Calu3 (cell line): ENCODE data around the gene MPND. TPM values are rescaled to one million over a fixed set of nuclear protein-coding genes. Genes with fewer than 3 reads are reported as not detected.

ENCODE experiments used
- BruUV-seq: library from RNA; stranded (reverse); fragments of 400-500 nt; replicated peaks from 2 replicates; lab custom pipeline; 2021; lab: Mats Ljungman, UMichigan
- CTCF ChIA-PET: fragments of 300-600 bp; sonication (Branson Sonifier 250); formaldehyde crosslinking; loops from one replicate; lab custom pipeline; 2022; ENCODE audit warnings: antibody characterized with exemption; lab: Charles Lee
- DNase-seq: peaks from one replicate; pipeline ENCODE4 v3.0.0; 2022
- H3K27ac Mint-ChIP-seq: one replicate; pipeline ENCODE4 v1.8.0; 2022; ENCODE audit warnings: mixed read lengths; ENCODE audit not compliant: unreplicated experiment
- H3K27me3 Mint-ChIP-seq: one replicate; pipeline ENCODE4 v1.8.0; 2022; ENCODE audit warnings: mixed read lengths; ENCODE audit not compliant: unreplicated experiment
- H3K36me3 Mint-ChIP-seq: one replicate; pipeline ENCODE4 v1.8.0; 2022; ENCODE audit warnings: mild to moderate bottlenecking, moderate library complexity, mixed read lengths; ENCODE audit not compliant: insufficient read depth, unreplicated experiment
- H3K4me1 Mint-ChIP-seq: one replicate; pipeline ENCODE4 v1.8.0; 2022; ENCODE audit warnings: mild to moderate bottlenecking, low read depth, mixed read lengths; ENCODE audit not compliant: unreplicated experiment
- H3K4me3 Mint-ChIP-seq: one replicate; pipeline ENCODE4 v1.8.0; 2022; ENCODE audit warnings: mild to moderate bottlenecking, low read depth, moderate library complexity, mixed read lengths; ENCODE audit not compliant: unreplicated experiment
- H3K9me3 Mint-ChIP-seq: one replicate; pipeline ENCODE4 v1.8.0; 2022; ENCODE audit warnings: low read depth, mixed read lengths; ENCODE audit not compliant: unreplicated experiment
- intact Hi-C: fragments of 100-400 bp; cut with micrococcal nuclease; formaldehyde crosslinking; loops from one replicate; pipeline ENCODE4 v1.10.0; 2022; ENCODE audit not compliant: unreplicated experiment
- total RNA-seq: library from RNA; stranded (reverse); gene quantifications from 2 replicates; pipeline ENCODE4 v1.2.3, GENCODE V29; 2022
- TF ChIP-seq, protein P1 (sequence below): fragments of 200-600 bp; IDR thresholded peaks from one replicate; pipeline ENCODE4 v1.8.0; 2022; ENCODE audit warnings: antibody characterized with exemption; ENCODE audit not compliant: unreplicated experiment

MPND gene
- total RNA-seq, 1 experiment from 2014 or later: 21.1 TPM

DNA sequence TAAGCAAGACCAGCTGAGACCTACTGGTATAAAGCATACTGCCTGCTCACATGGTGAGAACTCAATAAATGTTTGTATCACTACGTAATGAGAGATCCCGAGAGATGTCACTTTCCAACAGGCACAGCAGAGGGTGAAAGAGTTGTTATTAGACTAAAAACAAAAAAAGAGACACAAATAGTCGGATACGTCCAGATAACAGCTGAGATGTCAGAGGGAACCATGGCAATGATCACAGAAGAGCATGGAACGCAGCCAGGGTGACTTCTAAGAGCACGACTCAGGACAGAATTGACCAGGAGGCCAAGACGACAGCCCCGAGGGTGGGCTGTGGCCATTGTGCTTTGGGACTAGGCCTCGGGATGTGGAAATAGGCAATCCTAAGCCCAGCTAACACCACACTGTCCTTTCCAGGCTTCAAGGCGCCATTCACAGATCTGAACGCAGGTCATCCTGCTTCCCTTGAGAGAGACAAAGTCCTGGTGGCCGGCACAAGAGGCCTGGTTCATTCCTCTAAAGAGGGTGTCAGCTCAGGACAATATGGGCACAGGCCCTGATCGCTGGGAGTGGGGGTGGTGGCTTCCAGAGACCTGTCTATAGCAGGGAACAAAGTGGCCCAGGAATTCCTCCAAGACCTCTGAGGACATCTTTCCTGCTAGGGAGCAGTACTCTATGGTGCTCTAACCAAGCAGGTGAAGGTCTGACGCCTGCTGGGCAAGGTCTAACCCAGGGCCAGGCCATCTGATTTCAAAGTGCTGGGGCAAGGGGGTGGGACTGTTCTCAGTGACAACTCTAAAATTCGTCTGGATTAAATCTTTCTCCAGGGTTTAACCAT is 53.8 kb downstream of the MPND start:
- Mint-ChIP-seq H3K27me3 (no peaks in the 10 kb centered on the region), H3K4me3 (no peak overlapping the region), H3K27ac (no peak overlapping the region), H3K9me3 (no peaks in the 10 kb centered on the region), H3K4me1 (no peaks in the 10 kb centered on the region), H3K36me3 (peaks cover 26% of the 10 kb centered on the region)
- no peak for DNase-seq
- intact Hi-C loops: no loop called here
- CTCF ChIA-PET: no interaction called here
- TF ChIP-seq, protein P1, sequence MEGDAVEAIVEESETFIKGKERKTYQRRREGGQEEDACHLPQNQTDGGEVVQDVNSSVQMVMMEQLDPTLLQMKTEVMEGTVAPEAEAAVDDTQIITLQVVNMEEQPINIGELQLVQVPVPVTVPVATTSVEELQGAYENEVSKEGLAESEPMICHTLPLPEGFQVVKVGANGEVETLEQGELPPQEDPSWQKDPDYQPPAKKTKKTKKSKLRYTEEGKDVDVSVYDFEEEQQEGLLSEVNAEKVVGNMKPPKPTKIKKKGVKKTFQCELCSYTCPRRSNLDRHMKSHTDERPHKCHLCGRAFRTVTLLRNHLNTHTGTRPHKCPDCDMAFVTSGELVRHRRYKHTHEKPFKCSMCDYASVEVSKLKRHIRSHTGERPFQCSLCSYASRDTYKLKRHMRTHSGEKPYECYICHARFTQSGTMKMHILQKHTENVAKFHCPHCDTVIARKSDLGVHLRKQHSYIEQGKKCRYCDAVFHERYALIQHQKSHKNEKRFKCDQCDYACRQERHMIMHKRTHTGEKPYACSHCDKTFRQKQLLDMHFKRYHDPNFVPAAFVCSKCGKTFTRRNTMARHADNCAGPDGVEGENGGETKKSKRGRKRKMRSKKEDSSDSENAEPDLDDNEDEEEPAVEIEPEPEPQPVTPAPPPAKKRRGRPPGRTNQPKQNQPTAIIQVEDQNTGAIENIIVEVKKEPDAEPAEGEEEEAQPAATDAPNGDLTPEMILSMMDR: no peak
- no TSS peak for BruUV-seq

DNA sequence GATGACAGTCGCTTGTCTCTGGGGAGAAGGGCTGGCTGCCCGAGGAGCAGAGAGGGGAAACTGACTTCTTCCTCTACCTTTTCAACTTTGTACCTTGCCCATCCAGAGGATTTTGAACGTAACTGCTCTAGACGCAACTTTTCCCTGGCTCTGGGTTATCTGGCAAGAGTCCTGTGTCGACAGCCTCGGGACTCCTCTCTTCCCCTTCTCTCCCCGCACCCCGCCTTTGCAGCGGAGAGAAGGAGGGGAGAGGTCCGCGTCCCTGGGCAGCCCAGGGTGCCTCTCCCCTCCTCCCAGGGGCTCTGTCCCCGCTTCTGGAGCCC is 56.4 kb downstream of the MPND start:
- Mint-ChIP-seq H3K27me3 (no peaks in the 10 kb centered on the region), H3K27ac (no peak overlapping the region), H3K4me3 (peak overlapping the region; percentile 74), H3K4me1 (no peaks in the 10 kb centered on the region), H3K9me3 (no peaks in the 10 kb centered on the region), H3K36me3 (peaks cover 32% of the 10 kb centered on the region)
- CTCF ChIA-PET: interaction anchor here (0.6 to 1.2 kb wide), 3 partner anchors 22 to 513 kb away, joined by 3 to 8 read pairs (median 5); no protein-coding TSS in a partner anchor
- BruUV-seq: no TSS peak
- TF ChIP-seq, protein P1: no peak
- intact Hi-C loops: no loop called here
- peak; percentile 19 for DNase-seq

DNA sequence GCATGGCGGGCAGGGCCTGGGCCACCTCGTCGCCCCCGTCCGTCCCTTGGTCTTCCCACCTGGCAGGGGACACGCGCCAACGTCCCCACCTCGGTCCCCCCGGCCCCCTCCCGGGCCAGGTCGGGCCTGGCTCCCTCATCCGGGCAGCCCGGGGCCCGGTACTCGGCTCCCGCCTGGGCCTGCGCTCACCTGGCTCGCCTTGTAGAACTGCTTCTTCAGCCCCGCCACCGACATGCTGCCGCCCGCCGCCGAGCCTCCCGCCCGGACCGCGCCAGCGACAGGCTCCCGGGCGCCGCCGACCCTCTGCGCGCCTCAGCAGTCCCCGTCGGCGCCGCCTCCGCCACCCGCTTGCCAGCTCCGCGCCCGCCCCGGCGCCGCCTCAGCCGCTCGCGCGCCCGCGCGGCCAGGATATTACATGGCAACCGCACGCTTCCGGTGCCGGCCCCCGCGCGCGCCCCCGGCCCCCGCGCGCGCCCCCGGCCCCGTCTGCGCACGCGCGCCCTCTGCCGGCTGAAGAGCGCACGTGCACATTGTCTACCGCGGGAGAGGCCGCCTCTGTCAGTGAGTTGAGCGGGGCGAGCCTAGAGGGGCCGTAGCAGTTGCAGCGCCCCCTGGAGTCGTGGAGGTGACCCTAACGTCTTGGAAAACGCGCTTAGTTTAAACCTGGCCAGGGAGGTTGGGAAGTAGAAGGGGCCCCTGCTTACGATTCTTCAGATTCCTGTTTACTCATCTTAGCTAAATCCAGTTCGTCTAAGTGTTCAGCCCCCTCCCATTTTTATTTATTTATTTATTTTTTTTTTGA is 57.0 kb downstream of the MPND start, which contains the start of gene SH3GL1:
Gene SH3GL1, minus strand, starts transcription at position 413 of the 802 bp plus-strand sequence. Its CDS starts 179 bp downstream, at position 234.
- TF ChIP-seq, protein P1: peak; percentile 90
- BruUV-seq: no TSS peak
- peak within 1 kb of the TSS; percentile 76 for H3K4me3 Mint-ChIP-seq
- peak; percentile 79 for DNase-seq
- H3K27me3 Mint-ChIP-seq: no peaks in the 10 kb centered on the region
- H3K4me1 Mint-ChIP-seq: no peaks in the 10 kb centered on the region
- intact Hi-C loops: no loop called here
- H3K36me3 Mint-ChIP-seq: peaks cover 32% of the 10 kb centered on the region
- no peaks in the 10 kb centered on the region for H3K9me3 Mint-ChIP-seq
- H3K27ac Mint-ChIP-seq: peak within 1 kb of the TSS; percentile 97
- CTCF ChIA-PET: interaction anchor here (0.6 to 1.2 kb wide), 3 partner anchors 23 to 512 kb away, joined by 3 to 8 read pairs (median 5); no protein-coding TSS in a partner anchor

DNA sequence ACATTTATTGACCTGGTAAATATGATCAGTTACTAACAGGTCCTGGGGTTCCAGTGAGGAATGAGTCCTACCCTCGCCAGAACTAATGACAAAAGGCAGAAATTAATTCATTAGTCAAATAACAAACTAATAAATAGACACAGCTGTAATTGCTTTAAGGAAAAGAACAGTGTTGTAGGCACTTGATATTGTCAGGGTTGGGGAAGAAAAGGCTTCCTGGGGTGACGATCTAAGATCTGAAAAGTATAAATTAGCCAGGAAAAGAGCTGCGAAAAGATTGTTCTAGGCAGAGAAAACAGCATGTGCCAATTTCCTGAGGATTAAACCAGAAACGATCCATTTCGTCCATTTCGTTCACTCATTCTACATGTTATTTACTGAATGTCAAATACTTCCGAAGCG is 58.4 kb downstream of the MPND start:
- CTCF ChIA-PET: interaction anchor here (0.9 to 1.5 kb wide), 4 partner anchors 26 to 135 kb away, joined by 3 to 9 read pairs (median 5); no protein-coding TSS in a partner anchor
- BruUV-seq: no TSS peak
- H3K36me3 Mint-ChIP-seq: peaks cover 28% of the 10 kb centered on the region
- H3K27ac Mint-ChIP-seq: peak overlapping the region; percentile 97
- H3K27me3 Mint-ChIP-seq: no peaks in the 10 kb centered on the region
- peak overlapping the region; percentile 76 for H3K4me3 Mint-ChIP-seq
- TF ChIP-seq, protein P1: no peak
- no peaks in the 10 kb centered on the region for H3K9me3 Mint-ChIP-seq
- intact Hi-C loops: no loop called here
- no peaks in the 10 kb centered on the region for H3K4me1 Mint-ChIP-seq
- no peak for DNase-seq
